Measurements from ENCODE around the gene KSR2.

Gene KSR2

DNA sequence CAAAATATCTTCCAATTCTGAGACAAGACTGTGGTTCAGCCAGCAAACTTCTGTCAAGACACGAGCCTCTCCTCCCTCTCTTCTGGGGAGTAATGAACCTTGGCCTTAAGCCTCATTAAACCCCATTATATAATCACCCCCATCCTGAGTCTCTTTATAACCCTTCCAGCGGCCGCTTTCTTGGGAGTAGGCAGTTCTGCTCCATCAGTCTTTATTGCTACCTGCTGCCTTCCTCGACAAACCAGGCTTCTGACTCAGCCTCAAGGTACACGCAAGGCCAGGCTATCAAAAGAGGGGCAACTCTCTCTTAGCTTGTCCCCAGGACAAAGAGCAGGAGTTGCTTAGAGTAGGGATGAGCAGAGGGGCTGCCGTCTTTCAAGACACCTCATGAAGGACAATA lies 306.6 kb downstream of the KSR2 start:
- no peak for DNase-seq
- H3K18ac ChIP-seq (ENCODE audit: low read length), result no peak overlapping the region
- H2AK5ac ChIP-seq (ENCODE audit: low read length), result no peak overlapping the region
- no peak overlapping the region for H4K91ac ChIP-seq (ENCODE audit: low read depth, low read length)
- H3K36me3 ChIP-seq (ENCODE audit: control insufficient read depth in 1 of 2, insufficient read depth in 2 of 2, low read length in 2 of 2), result no peaks in the 10 kb centered on the region
- no peak overlapping the region for H3K23ac ChIP-seq (ENCODE audit: low read length)
- no peaks in the 10 kb centered on the region for H3K79me1 ChIP-seq (ENCODE audit: low read length)
- no peak overlapping the region for H4K12ac ChIP-seq (ENCODE audit: low read depth, low read length)
- no peaks in the 10 kb centered on the region for H3K4me1 ChIP-seq (ENCODE audit: control insufficient read depth in 1 of 2, insufficient read depth in 2 of 2, low read length in 2 of 2)
- H3K9me3 ChIP-seq (ENCODE audit: insufficient read depth, low read depth, low read length), result peaks cover 1% of the 10 kb centered on the region
- no CpG with 5 or more reads among the region's 6 CpGs for WGBS (ENCODE audit: extremely low coverage, insufficient coverage, insufficient read length)
- no peak overlapping the region for H2BK120ac ChIP-seq (ENCODE audit: insufficient read depth, low read length, poor library complexity)
- no peak overlapping the region for H2AFZ ChIP-seq (ENCODE audit: insufficient read depth, low read length, poor library complexity)
- H2BK12ac ChIP-seq (ENCODE audit: low read length), result no peak overlapping the region
- no peaks in the 10 kb centered on the region for H3K27me3 ChIP-seq (ENCODE audit: insufficient read depth, low read length)
- no peak overlapping the region for H3K4ac ChIP-seq (ENCODE audit: low read depth, low read length)
- no peak overlapping the region for H2BK5ac ChIP-seq (ENCODE audit: low read depth, low read length, poor library complexity)
- no peak overlapping the region for H3K4me3 ChIP-seq (ENCODE audit: low read depth, low read length)
- H3K14ac ChIP-seq (ENCODE audit: low read length), result no peak overlapping the region
- H3K79me2 ChIP-seq (ENCODE audit: control insufficient read depth, insufficient read depth, low read length, poor library complexity), result no peaks in the 10 kb centered on the region
- no peak overlapping the region for H3K27ac ChIP-seq (ENCODE audit: low read depth, low read length)
- H4K8ac ChIP-seq (ENCODE audit: low read depth, low read length), result no peak overlapping the region
- no peak overlapping the region for H3K9ac ChIP-seq (ENCODE audit: low read length)
- H3K4me2 ChIP-seq (ENCODE audit: low read length), result no peak overlapping the region

GRCh38 chr12:117661471-117661870 lies 307.3 kb downstream of the KSR2 start:
- no peak overlapping the region for H4K8ac ChIP-seq (ENCODE audit: low read depth, low read length)
- H3K4me3 ChIP-seq (ENCODE audit: low read depth, low read length), result no peak overlapping the region
- H2BK5ac ChIP-seq (ENCODE audit: low read depth, low read length, poor library complexity), result no peak overlapping the region
- no peak overlapping the region for H3K14ac ChIP-seq (ENCODE audit: low read length)
- H2BK12ac ChIP-seq (ENCODE audit: low read length), result no peak overlapping the region
- H3K18ac ChIP-seq (ENCODE audit: low read length), result no peak overlapping the region
- no peaks in the 10 kb centered on the region for H3K36me3 ChIP-seq (ENCODE audit: control insufficient read depth in 1 of 2, insufficient read depth in 2 of 2, low read length in 2 of 2)
- H2AFZ ChIP-seq (ENCODE audit: insufficient read depth, low read length, poor library complexity), result no peak overlapping the region
- no peak overlapping the region for H3K23ac ChIP-seq (ENCODE audit: low read length)
- H3K79me2 ChIP-seq (ENCODE audit: control insufficient read depth, insufficient read depth, low read length, poor library complexity), result no peaks in the 10 kb centered on the region
- H2BK120ac ChIP-seq (ENCODE audit: insufficient read depth, low read length, poor library complexity), result no peak overlapping the region
- H3K4me1 ChIP-seq (ENCODE audit: control insufficient read depth in 1 of 2, insufficient read depth in 2 of 2, low read length in 2 of 2), result no peaks in the 10 kb centered on the region
- no peak overlapping the region for H3K9ac ChIP-seq (ENCODE audit: low read length)
- H3K27ac ChIP-seq (ENCODE audit: low read depth, low read length), result no peak overlapping the region
- H3K4ac ChIP-seq (ENCODE audit: low read depth, low read length), result no peak overlapping the region
- no peaks in the 10 kb centered on the region for H3K27me3 ChIP-seq (ENCODE audit: insufficient read depth, low read length)
- no peak overlapping the region for H2AK5ac ChIP-seq (ENCODE audit: low read length)
- no peak for DNase-seq
- no peak overlapping the region for H4K12ac ChIP-seq (ENCODE audit: low read depth, low read length)
- no peak overlapping the region for H3K4me2 ChIP-seq (ENCODE audit: low read length)
- no CpG with 5 or more reads among the region's 3 CpGs for WGBS (ENCODE audit: extremely low coverage, insufficient coverage, insufficient read length)
- H3K79me1 ChIP-seq (ENCODE audit: low read length), result no peaks in the 10 kb centered on the region
- peaks cover 1% of the 10 kb centered on the region for H3K9me3 ChIP-seq (ENCODE audit: insufficient read depth, low read depth, low read length)
- H4K91ac ChIP-seq (ENCODE audit: low read depth, low read length), result no peak overlapping the region

GRCh38 chr12:117660896-117661295 lies 307.9 kb downstream of the KSR2 start:
- DNase-seq, result no peak
- Histone ChIP-seq H3K4me2 (ENCODE audit: low read length) (no peak overlapping the region), H3K23ac (ENCODE audit: low read length) (no peak overlapping the region), H3K4ac (ENCODE audit: low read depth, low read length) (no peak overlapping the region), H4K12ac (ENCODE audit: low read depth, low read length) (no peak overlapping the region), H4K8ac (ENCODE audit: low read depth, low read length) (no peak overlapping the region), H2BK12ac (ENCODE audit: low read length) (no peak overlapping the region), H2AK5ac (ENCODE audit: low read length) (no peak overlapping the region), H2BK120ac (ENCODE audit: insufficient read depth, low read length, poor library complexity) (no peak overlapping the region), H3K27me3 (ENCODE audit: insufficient read depth, low read length) (no peaks in the 10 kb centered on the region), H2AFZ (ENCODE audit: insufficient read depth, low read length, poor library complexity) (no peak overlapping the region), H3K4me3 (ENCODE audit: low read depth, low read length) (no peak overlapping the region), H2BK5ac (ENCODE audit: low read depth, low read length, poor library complexity) (no peak overlapping the region), H3K9me3 (ENCODE audit: insufficient read depth, low read depth, low read length) (peaks cover 1% of the 10 kb centered on the region), H3K18ac (ENCODE audit: low read length) (no peak overlapping the region), H3K27ac (ENCODE audit: low read depth, low read length) (no peak overlapping the region), H3K79me2 (ENCODE audit: control insufficient read depth, insufficient read depth, low read length, poor library complexity) (no peaks in the 10 kb centered on the region), H3K4me1 (ENCODE audit: control insufficient read depth in 1 of 2, insufficient read depth in 2 of 2, low read length in 2 of 2) (no peaks in the 10 kb centered on the region), H3K36me3 (ENCODE audit: control insufficient read depth in 1 of 2, insufficient read depth in 2 of 2, low read length in 2 of 2) (no peaks in the 10 kb centered on the region), H3K79me1 (ENCODE audit: low read length) (no peaks in the 10 kb centered on the region), H3K9ac (ENCODE audit: low read length) (no peak overlapping the region), H4K91ac (ENCODE audit: low read depth, low read length) (no peak overlapping the region), H3K14ac (ENCODE audit: low read length) (no peak overlapping the region)
- WGBS (ENCODE audit: extremely low coverage, insufficient coverage, insufficient read length), result no CpG with 5 or more reads among the region's 3 CpGs

DNA sequence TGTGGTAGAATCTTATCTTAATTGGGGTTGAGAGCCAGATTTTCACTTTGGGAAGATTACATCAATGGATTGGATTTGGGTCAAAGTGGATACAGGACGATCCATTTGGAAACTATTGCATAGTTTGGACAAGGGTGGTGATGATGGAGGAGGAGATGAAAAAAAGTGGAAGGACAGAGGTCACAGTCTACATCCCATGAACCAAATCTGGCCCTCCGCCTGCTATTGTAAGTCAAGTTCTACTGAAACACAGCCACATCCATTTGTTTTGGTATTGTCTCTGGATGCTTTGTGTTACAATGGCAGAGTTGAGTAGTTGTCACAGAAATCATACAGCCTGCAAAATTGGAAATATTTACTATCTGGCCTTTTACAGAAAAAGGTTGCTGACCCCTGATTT lies 310.6 kb downstream of the KSR2 start:
- Histone ChIP-seq H4K12ac (ENCODE audit: low read depth, low read length) (no peak overlapping the region), H3K4me2 (ENCODE audit: low read length) (no peak overlapping the region), H3K18ac (ENCODE audit: low read length) (no peak overlapping the region), H3K4me1 (ENCODE audit: control insufficient read depth in 1 of 2, insufficient read depth in 2 of 2, low read length in 2 of 2) (no peaks in the 10 kb centered on the region), H2BK120ac (ENCODE audit: insufficient read depth, low read length, poor library complexity) (no peak overlapping the region), H4K8ac (ENCODE audit: low read depth, low read length) (no peak overlapping the region), H2AFZ (ENCODE audit: insufficient read depth, low read length, poor library complexity) (no peak overlapping the region), H3K4ac (ENCODE audit: low read depth, low read length) (no peak overlapping the region), H3K9me3 (ENCODE audit: insufficient read depth, low read depth, low read length) (peaks cover 1% of the 10 kb centered on the region), H2BK12ac (ENCODE audit: low read length) (no peak overlapping the region), H3K4me3 (ENCODE audit: low read depth, low read length) (no peak overlapping the region), H3K79me2 (ENCODE audit: control insufficient read depth, insufficient read depth, low read length, poor library complexity) (no peaks in the 10 kb centered on the region), H3K14ac (ENCODE audit: low read length) (no peak overlapping the region), H3K36me3 (ENCODE audit: control insufficient read depth in 1 of 2, insufficient read depth in 2 of 2, low read length in 2 of 2) (no peaks in the 10 kb centered on the region), H3K79me1 (ENCODE audit: low read length) (no peaks in the 10 kb centered on the region), H3K9ac (ENCODE audit: low read length) (no peak overlapping the region), H3K27me3 (ENCODE audit: insufficient read depth, low read length) (no peaks in the 10 kb centered on the region), H4K91ac (ENCODE audit: low read depth, low read length) (no peak overlapping the region), H2BK5ac (ENCODE audit: low read depth, low read length, poor library complexity) (no peak overlapping the region), H3K27ac (ENCODE audit: low read depth, low read length) (no peak overlapping the region), H3K23ac (ENCODE audit: low read length) (no peak overlapping the region), H2AK5ac (ENCODE audit: low read length) (no peak overlapping the region)
- WGBS (ENCODE audit: extremely low coverage, insufficient coverage, insufficient read length), result no CpG with 5 or more reads among the region's 2 CpGs
- DNase-seq, result no peak

GRCh38 chr12:117649796-117650195 lies 319.0 kb downstream of the KSR2 start:
- no peak overlapping the region for H4K12ac ChIP-seq (ENCODE audit: low read depth, low read length)
- H3K36me3 ChIP-seq (ENCODE audit: control insufficient read depth in 1 of 2, insufficient read depth in 2 of 2, low read length in 2 of 2), result no peaks in the 10 kb centered on the region
- H4K8ac ChIP-seq (ENCODE audit: low read depth, low read length), result no peak overlapping the region
- H4K91ac ChIP-seq (ENCODE audit: low read depth, low read length), result no peak overlapping the region
- H3K79me2 ChIP-seq (ENCODE audit: control insufficient read depth, insufficient read depth, low read length, poor library complexity), result no peaks in the 10 kb centered on the region
- H3K18ac ChIP-seq (ENCODE audit: low read length), result no peak overlapping the region
- no peak overlapping the region for H2BK12ac ChIP-seq (ENCODE audit: low read length)
- H3K23ac ChIP-seq (ENCODE audit: low read length), result no peak overlapping the region
- H3K27me3 ChIP-seq (ENCODE audit: insufficient read depth, low read length), result no peaks in the 10 kb centered on the region
- H2AK5ac ChIP-seq (ENCODE audit: low read length), result no peak overlapping the region
- H3K14ac ChIP-seq (ENCODE audit: low read length), result no peak overlapping the region
- H3K4me2 ChIP-seq (ENCODE audit: low read length), result no peak overlapping the region
- no peak overlapping the region for H3K4me3 ChIP-seq (ENCODE audit: low read depth, low read length)
- H3K4me1 ChIP-seq (ENCODE audit: control insufficient read depth in 1 of 2, insufficient read depth in 2 of 2, low read length in 2 of 2), result no peaks in the 10 kb centered on the region
- no peak for DNase-seq
- no peak overlapping the region for H2BK5ac ChIP-seq (ENCODE audit: low read depth, low read length, poor library complexity)
- no peaks in the 10 kb centered on the region for H3K79me1 ChIP-seq (ENCODE audit: low read length)
- H2BK120ac ChIP-seq (ENCODE audit: insufficient read depth, low read length, poor library complexity), result no peak overlapping the region
- peaks cover 2% of the 10 kb centered on the region for H3K9me3 ChIP-seq (ENCODE audit: insufficient read depth, low read depth, low read length)
- H3K4ac ChIP-seq (ENCODE audit: low read depth, low read length), result no peak overlapping the region
- no peak overlapping the region for H2AFZ ChIP-seq (ENCODE audit: insufficient read depth, low read length, poor library complexity)
- no peak overlapping the region for H3K9ac ChIP-seq (ENCODE audit: low read length)
- no peak overlapping the region for H3K27ac ChIP-seq (ENCODE audit: low read depth, low read length)
